Liver (tissue), 9 donors: ENCODE data around the gene DNAI4. TPM values are rescaled to one million over a fixed set of nuclear protein-coding genes. Genes with fewer than 3 reads are reported as not detected.

ENCODE experiments used
- DNase-seq: peaks from one replicate; pipeline ENCODE4 v3.0.0-alpha.2; 2017; ENCODE audit warnings: low spot score
- H3K27ac ChIP-seq, 2 donors: one replicate each; pipeline ENCODE4 v1.7.0; 2013; ENCODE audit warnings: inconsistent platforms in 2 of 2, low read length in 2 of 2, control low read depth in 1 of 2, low read depth in 1 of 2, mild to moderate bottlenecking in 1 of 2
- H3K27me3 ChIP-seq, 4 donors: one replicate each; pipeline versions ENCODE4 v1.6.1 to v1.7.0; 2013; ENCODE audit warnings: low read length in 3 of 4, inconsistent platforms in 1 of 4, mild to moderate bottlenecking in 1 of 4, moderate library complexity in 1 of 4; ENCODE audit not compliant: control insufficient read depth in 4 of 4, insufficient read depth in 4 of 4
- H3K36me3 ChIP-seq, 4 donors: one replicate each; pipeline versions ENCODE4 v1.6.1 to v1.7.0; 2013; ENCODE audit warnings: low read length in 3 of 4, mild to moderate bottlenecking in 3 of 4, low read depth in 1 of 4, moderate library complexity in 1 of 4; ENCODE audit not compliant: control insufficient read depth in 4 of 4, insufficient read depth in 3 of 4
- H3K4me1 ChIP-seq, 4 donors: one replicate each; pipeline versions ENCODE4 v1.6.1 to v1.7.0; 2013; ENCODE audit warnings: low read length in 3 of 4, mild to moderate bottlenecking in 3 of 4, moderate library complexity in 1 of 4; ENCODE audit not compliant: control insufficient read depth in 4 of 4, insufficient read depth in 4 of 4
- H3K4me3 ChIP-seq, 3 donors: one replicate each; pipeline versions ENCODE4 v1.6.1 to v1.7.0; 2013; ENCODE audit warnings: low read length in 3 of 3, control low read depth in 1 of 3, low read depth in 1 of 3, mild to moderate bottlenecking in 1 of 3
- H3K9ac ChIP-seq, 2 donors: one replicate each; pipeline ENCODE4 v1.7.0; 2013; ENCODE audit warnings: low read length in 2 of 2, mild to moderate bottlenecking in 2 of 2, moderate library complexity in 2 of 2, control low read depth in 1 of 2, low read depth in 1 of 2
- H3K9me3 ChIP-seq, 4 donors: one replicate each; pipeline versions ENCODE4 v1.6.1 to v1.7.0; 2013; ENCODE audit warnings: low read length in 3 of 4; ENCODE audit not compliant: control insufficient read depth in 4 of 4
- CTCF ChIP-seq: fragments of 150-350 bp; IDR thresholded peaks from 2 replicates; pipeline ENCODE4 v1.5.1; 2017; ENCODE audit warnings: improper control_type of control experiment, low read depth, low read length; ENCODE audit not compliant: missing input control
- EGR1 ChIP-seq, 2 donors: IDR thresholded peaks; 2 replicates each; pipeline ENCODE4 v1.6.1; 2016 to 2018; ENCODE audit warnings: antibody characterized with exemption in 2 of 2, low read depth in 2 of 2
- JUND ChIP-seq, 2 donors: IDR thresholded peaks; 2 replicates each; pipeline ENCODE4 v1.6.1; 2016; ENCODE audit warnings: antibody characterized with exemption in 2 of 2
- NR2F2 ChIP-seq: IDR thresholded peaks from 2 replicates; pipeline ENCODE4 v1.6.1; 2016; ENCODE audit warnings: antibody characterized with exemption
- RAD21 ChIP-seq, 2 donors: IDR thresholded peaks; 2 replicates each; pipeline ENCODE4 v1.6.1; 2016; ENCODE audit warnings: antibody characterized with exemption in 2 of 2, mild to moderate bottlenecking in 2 of 2
- RXRA ChIP-seq, 2 donors: IDR thresholded peaks; 2 replicates each; pipeline ENCODE4 v1.6.1; 2017 to 2018; ENCODE audit warnings: antibody characterized with exemption in 2 of 2, mild to moderate bottlenecking in 1 of 2
- TAF1 ChIP-seq: conservative IDR thresholded peaks from 2 replicates; pipeline ENCODE4 v1.6.1; 2016; ENCODE audit warnings: antibody characterized with exemption, mild to moderate bottlenecking
- YY1 ChIP-seq: IDR thresholded peaks from 2 replicates; pipeline ENCODE4 v1.6.1; 2016; ENCODE audit warnings: antibody characterized with exemption, mild to moderate bottlenecking
- ZBTB33 ChIP-seq: IDR thresholded peaks from 2 replicates; pipeline ENCODE4 v1.6.1; 2016; ENCODE audit warnings: antibody characterized with exemption
- WGBS: extraction: QIAGEN DNeasy Blood & Tissue Kit; methylation state at CpG from one replicate; pipeline ENCODE4 v1.1.7; 2013; 5-methylcytosine and 5-hydroxymethylcytosine counted together
- polyA plus RNA-seq, 2 donors: library from polyadenylated mRNA; stranded (reverse) in 1 of 2; unstranded in 1 of 2; fragments of 200-250 nt in 1 of 2; fragments of >200 nt in 1 of 2; fragmentation: Nextera tagmentation in 1 of 2; extraction: Ambion mirVana in 1 of 2; gene quantifications; one replicate each; pipeline versions ENCODE4 v1.2.1 to v1.2.3, GENCODE V29; 2013 to 2015
- total RNA-seq, 2 donors: library from RNA; depleted of rRNA; stranded (reverse); fragments of >200 nt; gene quantifications; one replicate each; pipeline ENCODE4 v1.2.3, GENCODE V29; 2014
- TF ChIP-seq, protein P1 (sequence below): IDR thresholded peaks from 2 replicates; pipeline ENCODE4 v1.6.1; 2016; ENCODE audit warnings: antibody characterized with exemption
- donor health status: healthy.
- donor health status: healthy.
- donor health status: healthy.
- donor health status: healthy.
- donor health status: healthy.

DNAI4 gene
- total and polyA plus RNA-seq, 4 donors: 0.42 to 1.8 (median 0.84) TPM

DNA sequence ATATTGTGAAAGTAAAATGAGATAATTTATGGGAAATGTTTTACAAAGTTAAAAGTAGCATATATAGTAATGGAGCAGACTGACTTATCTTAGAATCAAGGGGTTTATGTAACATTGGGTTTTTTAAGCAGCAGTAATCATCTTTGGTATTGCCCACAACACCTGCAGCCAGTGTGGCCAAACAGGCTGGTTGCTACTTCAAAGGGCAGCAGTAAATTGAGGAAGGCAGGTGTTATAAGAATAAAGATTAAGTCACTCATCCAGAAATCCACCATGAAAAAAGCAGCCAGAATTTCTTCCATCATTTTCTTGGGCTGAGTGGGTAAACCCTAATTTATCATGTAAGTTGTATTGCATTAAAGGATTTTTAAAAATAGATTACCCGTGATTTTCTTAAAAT is 155.7 kb downstream of the DNAI4 start:
- no peak for DNase-seq
- WGBS: 98% methylated on average over 1 of the region's 1 CpG
- no peak overlapping the region for H3K27ac ChIP-seq
- no peaks in the 10 kb centered on the region for H3K9me3 ChIP-seq
- TF ChIP-seq, protein P1, sequence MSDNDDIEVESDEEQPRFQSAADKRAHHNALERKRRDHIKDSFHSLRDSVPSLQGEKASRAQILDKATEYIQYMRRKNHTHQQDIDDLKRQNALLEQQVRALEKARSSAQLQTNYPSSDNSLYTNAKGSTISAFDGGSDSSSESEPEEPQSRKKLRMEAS: no peak
- no peak for TF ChIP-seq CTCF
- no peak for TF ChIP-seq RXRA (IDR thresholded peaks at IDR 0.05)
- no peak for TF ChIP-seq JUND (IDR thresholded peaks at IDR 0.05)
- H3K27me3 ChIP-seq: no peaks in the 10 kb centered on the region
- H3K9ac ChIP-seq: no peak overlapping the region
- peaks cover 0 to 2% (median 0%) of the 10 kb centered on the region in 4 donors for H3K4me1 ChIP-seq
- H3K36me3 ChIP-seq: peaks cover 0 to 11% (median 2%) of the 10 kb centered on the region in 4 donors
- H3K4me3 ChIP-seq: no peak overlapping the region

DNA sequence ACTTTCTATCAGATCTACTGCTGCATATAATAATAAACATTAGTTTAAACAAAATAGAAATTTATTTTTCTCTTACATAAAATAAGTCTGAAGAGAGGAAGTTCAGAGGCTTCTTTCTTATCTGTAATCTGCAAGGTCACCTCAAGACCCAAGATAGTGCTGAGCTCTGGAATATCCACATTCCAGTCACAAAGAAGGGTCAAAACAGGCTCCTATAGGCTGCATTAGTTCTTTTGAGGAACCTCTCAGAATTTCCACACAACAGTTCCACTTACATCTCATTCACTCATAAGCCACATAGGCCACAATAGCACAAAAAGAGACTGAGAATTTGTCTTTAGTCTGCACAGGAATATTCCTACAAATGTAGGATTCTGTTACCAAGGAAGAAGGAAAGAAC is 157.0 kb downstream of the DNAI4 start:
- Histone ChIP-seq H3K27me3 (no peaks in the 10 kb centered on the region), H3K9me3 (no peaks in the 10 kb centered on the region), H3K36me3 (peaks cover 0 to 3% (median 0%) of the 10 kb centered on the region in 4 donors), H3K4me1 (peaks cover 0 to 2% (median 0%) of the 10 kb centered on the region in 4 donors), H3K9ac (no peak overlapping the region), H3K4me3 (no peak overlapping the region), H3K27ac (no peak overlapping the region)
- no peak for TF ChIP-seq CTCF
- no peak for TF ChIP-seq NR2F2
- no peak for TF ChIP-seq EGR1 (IDR thresholded peaks at IDR 0.05; ENCODE audit: low read depth in 2 of 2)
- TF ChIP-seq ZBTB33: no peak
- no peak for DNase-seq

- TF ChIP-seq YY1 (peak; percentile 6), RAD21 (IDR thresholded peaks at IDR 0.05) (peak; percentile 91), TAF1 (no peak), EGR1 (IDR thresholded peaks at IDR 0.05; ENCODE audit: low read depth in 2 of 2) (no peak), CTCF (peak; percentile 79)
- Histone ChIP-seq H3K36me3 (no peaks in the 10 kb centered on the region), H3K9ac (no peak overlapping the region), H3K27me3 (no peaks in the 10 kb centered on the region), H3K9me3 (no peaks in the 10 kb centered on the region), H3K27ac (no peak overlapping the region), H3K4me3 (no peak overlapping the region), H3K4me1 (peaks cover 0 to 2% (median 0%) of the 10 kb centered on the region in 4 donors)
- peak; percentile 44 for DNase-seq
- WGBS: 28% methylated on average over 3 of the region's 3 CpGs
Observed at GRCh38 chr1:66764994-66765578, 159.6 kb downstream of the DNAI4 start.
